ENCODE data around the gene FRMD5.
"Not testable (repeated sequence)": the region's sequence is repeated elsewhere in the genome, so short reads cannot be mapped to it uniquely, and the experiment has no call there.

FRMD5 gene

DNA sequence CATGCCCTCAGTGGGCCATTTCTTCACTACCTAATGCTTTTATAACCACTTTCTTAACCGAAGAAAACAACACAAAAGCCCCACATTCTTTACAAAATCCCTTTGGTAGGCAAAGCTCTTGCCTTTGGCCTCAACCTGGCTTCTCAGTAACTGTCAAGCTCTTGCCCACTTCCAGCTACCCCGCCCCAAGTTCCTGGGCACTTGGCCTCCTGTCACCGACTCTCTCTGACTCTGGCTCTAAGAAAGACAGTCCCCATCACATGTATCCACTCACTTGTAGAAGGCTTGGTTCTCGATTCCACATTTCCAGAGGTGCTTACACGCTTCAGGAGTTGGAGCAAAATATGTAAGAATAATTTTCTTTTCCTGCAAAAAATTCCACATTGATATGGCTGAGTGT, 307.2 kb downstream of the FRMD5 start:
- no peak for DNase-seq (ENCODE audit: low spot score)

DNA sequence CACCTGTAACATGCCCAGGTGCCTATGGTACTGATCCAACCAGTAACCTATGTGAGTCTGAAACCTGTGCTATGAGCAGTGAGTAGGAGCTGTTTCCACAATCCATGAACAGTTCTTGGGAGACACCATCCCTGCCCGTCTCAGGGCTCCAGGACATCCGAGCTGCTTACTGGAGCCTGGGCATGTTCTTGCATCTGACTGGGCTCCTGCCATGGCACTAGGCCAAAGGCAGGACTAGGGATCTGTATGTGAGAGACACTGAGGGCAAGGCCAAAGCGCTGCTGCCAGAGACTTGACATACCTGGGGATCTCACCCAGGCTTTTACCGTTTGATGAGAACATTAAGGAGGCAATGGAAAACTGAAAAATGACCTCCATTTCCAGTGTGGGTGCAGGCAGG, 308.5 kb downstream of the FRMD5 start:
- no peak for DNase-seq (ENCODE audit: low spot score)

DNA sequence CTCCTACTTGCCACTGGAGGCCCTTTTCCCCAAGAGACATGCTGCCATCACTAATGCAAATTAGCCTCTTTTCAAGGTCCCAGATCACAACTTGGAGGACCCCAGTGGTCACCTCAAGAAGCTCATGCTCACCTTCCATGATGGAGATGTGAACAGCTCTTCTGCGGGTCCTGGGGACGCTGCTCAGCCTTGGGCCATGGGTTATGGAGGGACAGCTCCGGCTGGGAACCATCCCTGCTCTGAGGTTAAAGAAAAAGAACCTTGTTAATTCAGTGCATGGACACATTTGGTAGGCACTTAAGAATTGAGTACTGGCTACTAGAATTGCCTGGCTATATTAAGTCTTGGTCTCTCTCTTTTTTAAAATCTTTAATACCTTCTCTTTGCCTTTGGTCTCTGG, 311.5 kb downstream of the FRMD5 start:
- DNase-seq (ENCODE audit: low spot score), result no peak

DNA sequence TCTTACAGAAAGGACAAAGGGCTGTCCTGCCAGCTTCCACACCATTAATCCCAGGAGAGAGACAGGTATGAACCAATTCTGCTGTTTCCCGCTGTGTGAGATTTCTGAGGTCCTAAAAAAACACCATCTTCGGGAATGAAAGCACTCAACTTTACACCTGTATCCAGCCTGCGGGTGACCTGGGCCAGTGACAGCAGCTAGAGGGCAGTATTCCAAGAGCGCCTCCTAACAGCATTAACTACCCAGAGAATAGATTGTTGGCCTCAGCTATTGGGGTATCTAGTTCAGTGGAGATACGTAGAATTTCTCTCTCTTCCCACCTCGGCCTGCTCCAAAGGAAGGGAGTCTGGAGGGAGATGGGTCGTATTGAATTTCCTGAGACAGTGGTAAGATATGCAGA, 313.1 kb downstream of the FRMD5 start:
- no peak for DNase-seq (ENCODE audit: low spot score)

DNA sequence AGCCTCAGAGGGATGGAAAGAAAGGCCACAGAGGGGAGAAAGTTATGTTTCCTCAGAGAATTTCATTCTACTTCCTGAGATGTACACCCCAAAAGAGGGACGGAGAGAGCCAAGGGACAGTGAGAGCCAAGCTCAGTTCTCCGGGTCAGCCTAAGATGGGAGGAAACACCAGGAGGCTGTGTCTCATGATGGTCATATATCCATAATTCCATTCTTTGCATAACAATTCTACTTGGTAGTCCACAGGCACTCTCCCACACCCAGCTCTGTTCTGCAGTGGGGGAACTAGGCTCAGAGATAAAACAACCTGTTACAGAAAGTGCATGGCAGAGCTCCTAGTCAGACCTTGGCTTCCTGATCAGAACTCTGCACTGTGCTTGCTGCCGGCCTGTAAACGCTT, 313.8 kb downstream of the FRMD5 start:
- DNase-seq (ENCODE audit: low spot score), result no peak

DNA sequence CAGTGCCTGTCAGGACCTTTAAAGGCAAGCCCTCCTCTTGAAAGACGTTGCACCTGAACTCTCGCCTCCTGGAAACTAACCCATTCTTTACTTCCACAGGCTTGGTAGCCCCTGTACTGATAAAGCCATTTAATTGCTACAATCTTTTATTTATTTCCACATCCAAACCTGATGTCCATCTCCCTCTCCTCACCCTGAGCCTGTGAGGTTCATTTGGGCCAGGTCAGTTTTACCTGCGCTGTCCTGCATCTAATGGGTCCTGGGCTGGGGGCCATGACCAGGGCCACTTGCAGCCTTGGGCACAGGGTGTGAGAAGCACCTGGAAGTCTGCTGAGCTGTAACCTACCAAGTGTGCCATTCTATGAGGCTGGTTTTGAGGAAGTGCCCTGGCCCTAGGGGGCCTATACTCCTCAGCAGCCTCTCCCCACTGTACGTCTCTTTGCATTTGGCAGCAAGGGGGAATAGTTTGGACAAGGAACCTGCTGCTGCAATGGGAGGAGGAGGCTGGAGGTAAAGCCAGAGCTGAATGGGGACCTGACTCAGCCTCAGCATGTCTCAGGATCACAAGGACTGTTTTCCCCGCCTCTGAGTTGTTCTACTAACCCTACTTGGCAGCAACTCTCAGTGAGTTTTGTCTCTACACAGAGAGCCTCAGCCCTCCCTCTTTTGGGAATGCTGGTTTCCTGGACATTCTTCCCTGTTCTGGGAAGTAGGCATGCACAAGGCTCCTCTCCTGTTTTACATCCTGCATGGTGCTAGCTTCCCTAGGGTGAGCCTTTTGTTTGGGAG, 314.5 kb downstream of the FRMD5 start:
- DNase-seq (ENCODE audit: low spot score), result no peak

DNA sequence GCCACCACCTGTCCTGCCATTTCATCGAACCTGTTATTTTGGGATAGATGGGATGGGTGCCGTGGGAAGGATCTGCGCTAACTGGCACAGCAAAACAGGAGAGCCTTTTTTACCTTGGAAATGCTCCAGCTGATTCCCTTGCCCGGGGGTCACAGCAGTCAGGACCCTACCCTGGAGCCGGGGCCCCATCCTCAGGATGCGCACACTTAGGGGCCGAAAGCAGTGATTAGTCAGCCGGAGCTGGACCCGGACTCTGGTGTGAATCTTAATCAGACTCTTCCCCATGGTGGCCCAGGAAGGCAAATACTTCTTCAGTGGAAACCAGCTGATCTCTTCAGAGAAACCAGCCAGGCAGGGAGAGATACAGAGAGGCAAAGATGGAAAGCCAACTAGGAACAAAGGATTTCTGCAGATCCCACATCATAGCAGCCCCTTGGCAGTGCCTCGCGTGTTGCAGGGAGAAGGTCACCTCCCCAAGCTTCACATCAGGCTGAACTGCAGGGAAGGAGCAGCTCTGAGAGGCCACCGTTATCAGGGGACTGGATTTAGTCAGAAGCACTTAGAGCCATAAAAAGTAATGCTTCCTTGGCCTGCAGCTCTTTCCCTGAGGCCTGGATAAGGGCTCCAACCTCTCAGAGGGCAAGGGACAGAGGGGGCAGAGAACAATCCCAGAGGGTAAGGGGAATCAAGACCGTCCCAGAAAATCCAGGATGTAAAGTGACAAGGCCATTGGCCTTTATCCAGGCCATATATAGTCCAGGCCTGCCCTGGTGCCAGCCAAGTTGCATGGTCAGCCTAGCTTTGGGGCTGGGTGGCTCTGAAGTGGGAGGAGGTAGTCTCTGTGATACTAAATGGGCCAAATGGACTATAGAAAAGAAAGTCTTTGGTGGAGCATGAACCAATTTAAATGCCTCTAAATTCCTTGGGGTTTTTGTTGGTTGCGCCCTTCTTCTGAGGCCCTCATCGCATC, 315.4 kb downstream of the FRMD5 start:
- no peak for DNase-seq (ENCODE audit: low spot score)

DNA sequence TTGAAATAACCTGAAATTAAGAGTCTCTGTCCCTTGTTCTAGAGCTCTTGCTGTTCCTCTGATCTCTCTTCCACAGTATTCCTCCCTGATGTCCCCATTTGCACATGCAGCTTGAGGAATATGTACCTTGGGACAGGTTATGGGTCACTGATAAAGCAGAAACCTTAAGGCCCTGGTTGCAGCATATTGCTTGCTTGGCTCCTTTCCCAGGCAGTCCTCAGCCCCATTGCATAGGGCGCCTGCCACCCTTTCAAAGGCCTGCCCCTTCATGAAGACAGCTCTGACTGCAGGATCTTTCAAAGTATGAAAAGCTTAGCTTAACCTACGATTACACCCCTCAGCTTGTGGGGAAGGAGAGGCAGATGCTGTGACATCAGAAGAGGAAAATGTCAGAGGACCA, 316.6 kb downstream of the FRMD5 start:
- DNase-seq (ENCODE audit: low spot score), result no peak

DNA sequence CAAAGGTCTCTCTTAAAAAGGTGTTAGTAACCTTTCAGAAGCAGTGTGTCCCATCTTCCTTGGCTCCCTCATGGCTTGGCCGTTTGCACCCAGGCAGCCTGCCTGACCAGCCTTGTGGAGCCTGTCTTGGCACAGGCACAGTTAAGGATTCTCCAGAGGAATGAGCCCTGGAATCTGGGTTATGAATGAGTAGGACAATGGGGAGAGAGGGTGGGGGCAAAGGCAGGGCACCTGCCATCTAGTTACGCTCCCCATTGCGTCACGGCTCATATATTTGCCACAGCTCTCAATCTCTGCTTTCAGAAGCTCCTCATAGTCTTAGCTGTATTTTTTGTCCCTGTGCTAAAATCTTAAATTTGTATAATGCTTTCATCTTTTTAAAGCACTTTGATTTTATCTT, 317.7 kb downstream of the FRMD5 start:
- DNase-seq (ENCODE audit: low spot score), result no peak

DNA sequence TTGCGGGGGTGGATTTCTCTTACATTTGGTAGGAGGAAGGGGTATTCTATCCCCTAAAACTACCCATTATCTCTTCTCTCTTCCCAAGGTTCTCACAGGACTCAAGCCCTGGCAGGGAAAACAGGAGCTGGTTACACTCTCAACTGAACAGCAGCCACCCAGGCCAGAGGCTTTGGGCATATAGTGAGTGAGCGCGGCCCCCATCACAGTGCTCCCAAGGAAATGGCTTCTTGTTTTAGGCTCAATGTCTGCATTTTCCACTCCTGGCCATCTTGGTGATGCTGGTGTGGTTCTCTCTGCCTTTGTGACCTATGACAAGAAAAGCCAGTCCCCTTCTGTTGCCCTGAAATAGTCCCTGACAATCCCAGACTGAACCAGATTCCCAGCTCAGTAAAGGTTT, 318.2 kb downstream of the FRMD5 start:
- no peak for DNase-seq (ENCODE audit: low spot score)

DNA sequence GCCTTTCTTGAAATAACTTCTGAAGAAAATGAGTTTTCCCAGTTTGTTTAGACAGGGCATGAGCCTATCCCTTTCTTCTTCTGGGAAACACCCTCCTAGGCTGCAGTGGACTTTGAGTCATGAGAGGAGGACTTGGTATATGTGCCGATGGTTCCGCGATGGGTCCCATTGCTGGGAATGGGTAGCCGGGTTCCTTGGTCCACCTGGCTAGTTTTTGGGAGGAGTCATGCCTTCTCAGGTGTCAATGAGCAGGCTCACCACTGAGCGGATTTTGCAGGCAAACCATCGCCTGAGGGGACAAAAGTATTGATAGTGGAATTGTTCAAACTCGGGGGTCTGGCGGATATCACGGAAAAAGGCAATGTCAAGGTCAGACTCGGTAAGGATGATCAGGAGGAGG, 321.4 kb downstream of the FRMD5 start:
- DNase-seq (ENCODE audit: low spot score), result no peak

DNA sequence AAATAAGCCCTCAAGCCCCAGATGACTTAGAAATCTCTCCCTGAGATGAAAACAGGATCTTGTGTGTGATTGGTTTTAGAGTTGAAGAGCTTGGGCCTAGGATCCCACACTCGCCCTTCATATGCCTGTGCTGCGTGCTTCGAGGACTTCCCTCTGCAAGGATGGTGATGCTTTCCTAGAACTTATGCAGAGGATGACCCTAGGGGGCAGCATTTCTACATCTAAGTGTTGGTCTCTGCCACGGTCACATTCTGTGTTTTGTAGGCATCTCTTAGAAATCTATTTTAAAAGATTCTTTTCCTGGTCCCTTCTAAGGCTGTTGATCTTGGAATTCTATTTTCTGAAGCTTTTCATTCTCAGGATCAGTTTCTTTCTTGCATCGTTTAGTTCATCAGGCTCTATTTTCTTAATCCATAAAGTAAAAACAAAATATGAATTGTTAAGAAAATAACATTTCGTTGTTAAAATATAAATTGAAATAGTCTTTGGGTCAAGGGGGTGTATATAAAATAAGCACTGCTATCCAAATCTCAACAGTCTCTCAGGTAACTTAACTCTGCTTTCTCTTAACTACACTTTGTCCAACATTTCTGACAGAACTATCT, 322.6 kb downstream of the FRMD5 start:
- peak; percentile 16 for DNase-seq (ENCODE audit: low spot score)

DNA sequence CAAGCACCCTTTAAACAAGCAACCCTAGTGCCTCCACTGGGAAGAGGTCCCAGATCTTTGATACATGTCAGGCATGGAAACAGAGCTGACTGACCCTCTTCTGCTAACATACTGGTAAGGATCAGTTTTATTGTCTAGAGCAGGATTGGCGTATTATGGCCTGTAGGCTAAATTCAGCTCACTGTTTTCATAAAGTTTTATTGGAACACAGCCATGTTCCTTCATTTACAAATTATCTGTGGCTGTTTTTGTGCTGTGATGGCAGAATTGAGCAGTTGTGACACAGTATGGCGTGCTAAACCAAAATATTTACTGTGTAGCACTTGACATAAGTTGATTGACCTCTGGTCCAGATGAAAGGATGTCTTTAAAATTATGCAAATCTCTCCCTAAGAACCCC, 323.2 kb downstream of the FRMD5 start:
- DNase-seq (ENCODE audit: low spot score), result no peak

DNA sequence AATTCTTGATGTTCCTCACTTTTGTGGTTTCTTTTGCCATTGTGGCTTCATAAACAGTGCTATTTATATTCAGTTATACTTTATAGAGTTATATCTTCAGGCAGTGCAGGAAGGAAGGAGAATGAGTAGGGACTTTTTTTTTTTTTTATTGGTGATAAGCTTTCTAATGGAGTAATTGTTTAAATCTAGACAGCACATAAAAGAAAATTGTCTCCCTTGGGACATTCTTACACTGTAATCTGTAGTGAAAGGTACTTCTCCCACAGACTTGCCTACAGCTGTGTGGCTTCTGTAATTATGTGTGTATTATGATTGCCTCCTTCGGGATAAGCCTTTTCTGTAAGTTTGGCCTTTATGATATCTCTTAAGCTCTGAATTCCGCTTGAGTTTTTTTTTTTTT, 326.7 kb downstream of the FRMD5 start:
- DNase-seq (ENCODE audit: low spot score), result no peak

DNA sequence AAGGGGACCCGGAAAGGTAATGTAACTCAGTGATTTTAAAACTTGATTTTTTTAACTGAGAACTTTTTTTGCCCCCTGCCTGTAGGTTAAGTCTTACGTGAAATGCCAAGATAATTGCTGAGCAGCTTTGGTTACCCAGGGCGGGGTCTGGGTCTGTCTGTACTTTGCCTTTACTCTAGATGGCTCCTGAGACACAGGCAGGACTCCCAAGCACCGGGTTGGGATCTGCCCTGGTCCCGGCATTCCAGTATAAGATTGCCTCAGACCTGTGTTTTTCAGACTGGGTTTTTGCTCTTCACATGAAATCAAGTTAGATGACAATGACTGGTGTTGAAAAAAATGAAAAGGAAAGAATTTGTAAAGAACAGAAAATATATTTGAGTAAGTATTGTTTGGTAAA, 328.0 kb downstream of the FRMD5 start:
- no peak for DNase-seq (ENCODE audit: low spot score)

DNA sequence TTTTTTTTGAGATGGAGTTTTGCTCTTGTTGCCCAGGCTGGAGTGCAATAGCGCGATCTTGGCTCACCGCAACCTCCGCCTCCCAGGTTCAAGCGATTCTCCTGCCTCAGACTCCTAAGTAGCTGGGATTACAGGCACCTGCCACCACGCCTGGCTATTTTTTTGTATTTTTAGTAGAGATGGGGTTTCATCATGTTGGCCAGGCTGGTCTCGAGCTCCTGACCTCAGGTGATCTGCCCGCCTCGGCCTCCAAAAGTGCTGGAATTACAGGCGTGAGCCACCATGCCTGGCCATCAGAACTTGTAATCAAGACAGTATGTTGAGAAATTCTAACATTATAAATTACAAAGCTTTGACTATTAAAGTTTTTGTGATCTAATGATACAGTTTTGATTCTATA, 328.4 kb downstream of the FRMD5 start:
- DNase-seq (ENCODE audit: low spot score), result not testable (repeated sequence)

DNA sequence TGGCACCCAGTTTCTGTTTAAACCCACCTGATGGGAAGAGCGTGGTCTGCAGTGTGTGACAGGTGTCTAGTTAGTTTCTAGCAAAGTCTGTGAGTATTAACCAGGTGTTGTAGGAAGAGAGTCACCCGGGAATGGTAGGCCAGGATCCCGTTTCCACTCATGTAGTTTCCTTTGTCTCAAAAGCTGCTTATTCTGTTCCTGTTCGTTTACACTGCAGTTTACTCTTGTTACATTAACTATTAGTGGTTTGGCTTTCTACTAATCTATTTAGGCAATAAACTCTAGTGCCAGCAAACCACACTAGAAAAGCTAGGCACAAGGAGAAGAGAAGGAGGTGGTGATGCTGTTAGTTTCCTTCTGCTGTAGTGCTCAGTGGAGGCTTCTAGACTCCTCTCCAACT, 335.5 kb downstream of the FRMD5 start:
- no peak for DNase-seq (ENCODE audit: low spot score)

DNA sequence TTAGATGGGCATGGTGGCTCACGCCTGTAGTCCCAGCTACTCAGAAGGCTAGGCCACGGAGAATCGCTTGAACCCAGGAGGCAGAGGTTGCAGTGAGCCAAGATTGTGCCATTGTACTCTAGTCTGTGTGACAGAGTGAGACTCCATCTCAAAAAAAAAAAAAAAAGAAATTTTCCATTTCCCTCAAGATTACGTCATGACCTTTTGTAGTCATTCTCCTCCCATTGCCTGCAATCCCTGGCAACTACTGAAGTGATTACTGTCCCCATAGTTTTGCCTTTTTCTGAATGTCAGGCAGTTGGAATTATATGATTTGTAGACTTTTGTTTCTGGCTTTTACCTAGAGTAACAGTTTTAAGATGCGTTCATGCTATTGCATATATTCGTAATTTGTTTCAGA, 340.3 kb downstream of the FRMD5 start:
- DNase-seq (ENCODE audit: low spot score), result no peak

DNA sequence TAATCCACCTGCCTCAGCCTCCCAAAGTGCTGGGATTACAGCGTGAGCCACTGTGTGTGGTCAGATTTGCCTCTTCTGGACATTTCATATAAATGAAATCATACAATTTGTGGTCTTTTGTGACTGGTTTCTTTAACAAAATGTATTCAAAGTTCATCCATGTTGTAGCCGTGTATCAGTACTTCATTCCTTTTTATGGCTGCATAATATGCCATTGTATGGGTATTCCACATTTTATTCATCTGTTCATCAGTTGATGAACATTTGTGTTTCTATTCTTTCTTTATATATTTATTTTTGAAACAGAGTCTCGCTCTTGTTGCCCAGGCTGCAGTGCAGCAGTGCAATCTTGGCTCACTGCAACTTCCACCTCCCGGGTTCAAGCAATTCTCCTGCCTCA, 342.5 kb downstream of the FRMD5 start:
- DNase-seq (ENCODE audit: low spot score), result no peak

DNA sequence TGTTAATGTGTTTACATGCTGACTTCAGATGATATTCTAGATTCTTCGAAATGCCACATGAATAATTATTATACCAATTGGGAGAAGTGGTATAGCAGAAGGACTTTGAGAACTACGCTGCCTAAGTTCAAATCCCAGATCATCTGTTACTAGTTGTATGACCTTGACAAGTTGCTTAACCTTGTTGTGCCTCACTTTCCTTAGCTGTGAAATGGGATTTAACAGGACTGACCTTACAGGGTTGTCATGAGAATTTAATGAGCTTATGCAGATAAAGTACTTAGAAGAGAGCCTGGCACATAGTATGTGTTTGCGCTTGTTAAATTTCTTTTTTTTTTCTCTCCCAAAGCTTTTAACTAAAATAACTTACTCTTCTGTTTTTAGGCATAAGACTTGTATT, 343.8 kb downstream of the FRMD5 start:
- no peak for DNase-seq (ENCODE audit: low spot score)

DNA sequence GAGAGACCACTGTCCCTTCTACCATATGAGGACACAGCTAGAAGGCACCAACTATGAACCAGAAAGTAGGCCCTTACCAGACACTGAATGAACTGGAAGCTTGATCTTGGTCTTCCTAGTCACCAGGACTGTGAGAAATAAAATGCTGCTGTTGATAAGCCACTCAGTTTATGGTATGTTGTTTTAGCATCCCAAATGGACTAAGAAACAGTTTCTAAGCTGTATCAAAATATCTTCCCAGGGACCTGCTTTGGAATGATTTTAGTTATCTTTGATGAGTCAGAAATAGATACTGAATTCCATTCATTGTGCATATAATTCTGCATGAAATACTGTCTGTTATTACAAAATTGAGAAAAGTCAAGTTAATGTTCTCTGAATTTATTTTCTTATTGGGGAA, 349.6 kb downstream of the FRMD5 start:
- no peak for DNase-seq (ENCODE audit: low spot score)

DNA sequence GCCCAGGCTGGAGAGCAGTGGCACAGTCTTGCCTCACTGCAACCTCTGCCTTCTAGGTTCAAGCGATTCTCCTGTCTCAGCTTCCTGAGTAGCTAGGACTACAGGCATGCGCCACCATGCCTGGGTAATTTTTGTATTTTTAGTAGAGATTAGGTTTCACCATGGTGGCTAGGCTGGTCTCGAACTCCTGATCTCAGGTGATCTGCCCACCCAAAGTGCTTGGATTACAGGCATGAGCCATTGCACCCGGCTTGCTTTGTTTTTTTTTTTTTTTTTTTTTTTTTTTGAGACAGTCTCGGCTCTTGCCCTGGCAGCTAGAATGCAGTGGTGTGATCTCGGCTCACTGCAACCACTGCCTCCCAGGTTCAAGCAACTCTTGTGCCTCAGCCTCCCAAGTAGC, 362.6 kb downstream of the FRMD5 start:
- DNase-seq (ENCODE audit: low spot score), result not testable (repeated sequence)

DNA sequence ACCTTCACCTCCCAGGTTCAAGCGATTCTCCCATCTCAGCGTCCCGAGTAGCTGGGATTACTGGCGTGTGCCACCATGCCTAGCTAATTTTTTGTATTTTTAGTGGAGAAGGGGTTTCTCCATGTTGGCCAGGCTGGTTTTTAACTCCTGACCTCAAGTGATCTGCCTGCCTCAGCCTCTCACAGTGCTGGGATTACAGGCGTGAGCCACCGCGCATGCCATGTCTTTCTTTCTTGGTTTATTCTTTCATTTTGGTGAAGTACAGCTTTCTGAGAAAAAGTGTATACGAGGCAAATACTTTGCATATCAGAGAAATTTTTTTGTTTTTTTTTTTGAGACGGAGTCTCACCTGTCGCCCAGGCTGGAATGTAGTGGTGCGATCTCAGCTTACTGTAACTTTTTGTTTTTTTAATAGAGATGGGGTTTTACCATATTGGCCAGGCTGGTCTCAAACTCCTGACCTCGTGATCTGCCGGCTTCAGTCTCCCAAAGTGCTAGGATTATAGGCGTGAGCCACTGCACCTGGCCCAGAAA, 363.5 kb downstream of the FRMD5 start:
- DNase-seq (ENCODE audit: low spot score), result not testable (repeated sequence)

Measured in activated CD4-positive, alpha-beta T cell treated with anti-CD3 and anti-CD28 coated beads, Interleukin-2, Interleukin-4, amounts not matched to agents 100 ng/mL and 50 ng/mL, durations not matched to agents 16 hours and 8 hours (primary cell).